OCI-LY3 (cell line): ENCODE data around the gene SLC12A8.
A peak's percentile ranks its signal among the peaks of the same experiment; 100 is the strongest.

Experiments
- H2AFZ ChIP-seq: fragments of 200-600, 300-600 bp; shearing (Covaris generic); 2 replicates; pipeline ENCODE4 v1.6.0; 2014; ENCODE audit warnings: antibody characterized with exemption, low read depth, low read length
- H3K27ac ChIP-seq: fragments of 200-600, 300-600 bp; sonication (generic); 2 replicates; pipeline ENCODE4 v1.5.1; 2014; ENCODE audit warnings: mild to moderate bottlenecking, low read length, moderate library complexity, mixed read lengths
- H3K27me3 ChIP-seq: fragments of 200-600, 300-600 bp; sonication (generic); 2 replicates; pipeline ENCODE4 v1.6.1; 2014; ENCODE audit warnings: low read depth, low read length, mixed read lengths
- H3K36me3 ChIP-seq: fragments of 200-600, 300-600 bp; sonication (generic); replicated peaks from 2 replicates; pipeline ENCODE3; 2014; ENCODE audit warnings: low read depth, low read length, mixed read lengths
- H3K4me1 ChIP-seq: fragments of 300-600, 200-600 bp; sonication (generic); 2 replicates; pipeline ENCODE4 v1.6.1; 2014; ENCODE audit warnings: low read length, mixed read lengths
- H3K4me2 ChIP-seq: fragments of 200-600, 300-600 bp; sonication (generic); 2 replicates; pipeline ENCODE4 v1.6.1; 2014; ENCODE audit warnings: low read length, mixed read lengths
- H3K4me3 ChIP-seq: fragments of 300-600, 200-600 bp; sonication (generic); 2 replicates; pipeline ENCODE4 v1.5.1; 2014; ENCODE audit warnings: antibody characterized with exemption, mild to moderate bottlenecking, low read length, moderate library complexity
- H3K79me2 ChIP-seq: fragments of 300-600, 200-600 bp; shearing (Covaris generic); 2 replicates; pipeline ENCODE4 v1.6.1; 2014; ENCODE audit warnings: mild to moderate bottlenecking, low read length, mixed read lengths
- H3K9ac ChIP-seq: fragments of 300-600, 200-600 bp; shearing (Covaris generic); 2 replicates; pipeline ENCODE4 v1.6.0; 2014; ENCODE audit warnings: mild to moderate bottlenecking, low read length, moderate library complexity
- H3K9me3 ChIP-seq: fragments of 200-600, 300-600 bp; shearing (Covaris generic); 2 replicates; pipeline ENCODE4 v1.6.1; 2014; ENCODE audit warnings: low read length, mixed read lengths; ENCODE audit not compliant: insufficient read depth
- H4K20me1 ChIP-seq: fragments of 200-600, 300-600 bp; sonication (generic); 2 replicates; pipeline ENCODE4 v1.6.1; 2016; ENCODE audit warnings: low read length, mixed read lengths; ENCODE audit not compliant: insufficient read depth
- EZH2phosphoT487 ChIP-seq: fragments of 200-600 bp; shearing (Covaris generic); IDR thresholded peaks from 2 replicates; pipeline ENCODE4 v1.6.1; 2018; ENCODE audit warnings: antibody characterized with exemption, mixed run types, low read depth
- TF ChIP-seq, protein P1 (sequence below): fragments of 200-600, 300-600 bp; sonication (generic); IDR thresholded peaks from 2 replicates; pipeline ENCODE4 v1.5.1; 2014; ENCODE audit warnings: antibody characterized with exemption, low read length, low read depth

SLC12A8 gene

DNA sequence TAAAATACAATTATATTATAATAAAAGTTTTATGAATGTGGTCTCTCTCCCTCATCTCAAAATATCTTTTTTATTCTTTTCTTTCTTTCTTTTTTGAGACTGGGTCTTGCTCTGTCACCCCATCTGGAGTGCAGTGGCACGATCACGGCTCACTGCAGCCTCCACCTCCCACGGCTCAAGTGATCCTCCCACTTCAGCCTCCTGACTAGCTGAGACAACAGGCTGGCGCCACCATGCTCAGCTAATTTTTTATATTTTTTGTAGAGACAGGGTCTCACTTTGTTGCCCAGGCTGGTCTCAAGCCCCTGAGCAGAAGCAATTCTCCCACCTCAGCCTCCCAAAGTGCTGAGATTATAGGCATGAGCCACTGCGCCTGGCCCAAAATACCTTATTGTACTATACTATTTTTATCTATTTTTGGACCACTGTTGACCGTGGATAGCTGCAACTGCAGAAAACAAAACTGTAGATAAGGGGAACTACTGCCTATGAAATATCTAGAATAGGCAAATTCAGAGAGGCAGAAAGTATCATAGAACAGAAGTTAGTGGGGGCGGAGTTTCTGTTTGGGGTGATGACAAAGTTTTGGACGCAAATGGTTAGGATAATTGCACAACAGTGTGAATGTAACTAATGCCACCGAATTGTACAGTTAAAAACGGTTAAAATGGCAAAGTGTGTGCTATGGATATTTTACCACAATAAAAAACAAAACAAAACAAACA lies 66.6 kb downstream of the SLC12A8 start:
- peaks cover 63% of the 10 kb centered on the region for H3K27me3 ChIP-seq
- peaks cover 6% of the 10 kb centered on the region; the same call in 1 of the 2 replicates for H4K20me1 ChIP-seq
- H3K4me3 ChIP-seq = peak overlapping the region; percentile 11; the same call in 1 of the 2 replicates
- H3K79me2 ChIP-seq = no peaks in the 10 kb centered on the region
- H2AFZ ChIP-seq = no peak overlapping the region
- H3K9me3 ChIP-seq = no peaks in the 10 kb centered on the region
- H3K36me3 ChIP-seq = no peaks in the 10 kb centered on the region
- peak overlapping the region; percentile 53 for H3K4me2 ChIP-seq
- no peak overlapping the region for H3K9ac ChIP-seq
- H3K27ac ChIP-seq = no peak overlapping the region
- peaks cover 67% of the 10 kb centered on the region for H3K4me1 ChIP-seq
- TF ChIP-seq, protein P1, sequence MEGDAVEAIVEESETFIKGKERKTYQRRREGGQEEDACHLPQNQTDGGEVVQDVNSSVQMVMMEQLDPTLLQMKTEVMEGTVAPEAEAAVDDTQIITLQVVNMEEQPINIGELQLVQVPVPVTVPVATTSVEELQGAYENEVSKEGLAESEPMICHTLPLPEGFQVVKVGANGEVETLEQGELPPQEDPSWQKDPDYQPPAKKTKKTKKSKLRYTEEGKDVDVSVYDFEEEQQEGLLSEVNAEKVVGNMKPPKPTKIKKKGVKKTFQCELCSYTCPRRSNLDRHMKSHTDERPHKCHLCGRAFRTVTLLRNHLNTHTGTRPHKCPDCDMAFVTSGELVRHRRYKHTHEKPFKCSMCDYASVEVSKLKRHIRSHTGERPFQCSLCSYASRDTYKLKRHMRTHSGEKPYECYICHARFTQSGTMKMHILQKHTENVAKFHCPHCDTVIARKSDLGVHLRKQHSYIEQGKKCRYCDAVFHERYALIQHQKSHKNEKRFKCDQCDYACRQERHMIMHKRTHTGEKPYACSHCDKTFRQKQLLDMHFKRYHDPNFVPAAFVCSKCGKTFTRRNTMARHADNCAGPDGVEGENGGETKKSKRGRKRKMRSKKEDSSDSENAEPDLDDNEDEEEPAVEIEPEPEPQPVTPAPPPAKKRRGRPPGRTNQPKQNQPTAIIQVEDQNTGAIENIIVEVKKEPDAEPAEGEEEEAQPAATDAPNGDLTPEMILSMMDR = no peak
- no peak for TF ChIP-seq EZH2phosphoT487

DNA sequence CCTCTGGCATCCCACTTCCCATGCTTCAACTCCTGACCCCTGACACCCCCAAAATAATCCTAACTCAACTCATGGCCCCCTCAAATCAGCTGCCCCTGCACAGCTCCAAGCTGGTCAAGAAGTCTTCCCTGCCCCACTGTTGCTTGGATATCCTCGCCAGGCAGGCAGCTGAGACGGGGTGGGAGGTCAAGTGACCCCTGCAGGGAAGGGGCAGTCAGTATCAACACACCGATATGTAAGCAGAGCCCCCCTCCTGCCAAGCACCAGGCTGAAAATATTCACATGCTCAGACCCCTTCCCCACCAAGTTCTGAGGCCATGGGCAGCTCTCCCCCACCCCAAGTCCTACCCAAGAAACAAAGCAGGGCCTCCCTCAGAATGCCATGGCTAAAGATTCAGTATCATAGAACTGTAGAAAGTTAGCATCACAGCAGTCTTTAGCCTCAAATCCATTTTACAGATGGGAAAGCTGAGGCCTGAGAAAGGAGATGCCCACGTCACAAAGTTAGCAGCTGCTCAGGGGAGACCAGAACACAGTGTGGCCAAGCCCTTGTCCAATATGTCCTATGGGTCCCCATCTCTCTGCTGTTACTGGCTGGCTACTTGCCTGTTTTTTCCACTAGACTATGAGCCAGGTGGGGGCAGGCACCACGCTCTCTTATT lies 67.8 kb downstream of the SLC12A8 start:
- Histone ChIP-seq H3K9ac (no peak overlapping the region), H3K27me3 (peaks cover 74% of the 10 kb centered on the region), H4K20me1 (peaks cover 6% of the 10 kb centered on the region; the same call in 1 of the 2 replicates), H3K27ac (no peak overlapping the region), H3K9me3 (no peaks in the 10 kb centered on the region), H3K79me2 (no peaks in the 10 kb centered on the region), H3K4me3 (no peak overlapping the region), H2AFZ (no peak overlapping the region), H3K4me1 (peaks cover 63% of the 10 kb centered on the region), H3K36me3 (no peaks in the 10 kb centered on the region), H3K4me2 (no peak overlapping the region)
- TF ChIP-seq, protein P1 = no peak
- TF ChIP-seq EZH2phosphoT487 = no peak

DNA sequence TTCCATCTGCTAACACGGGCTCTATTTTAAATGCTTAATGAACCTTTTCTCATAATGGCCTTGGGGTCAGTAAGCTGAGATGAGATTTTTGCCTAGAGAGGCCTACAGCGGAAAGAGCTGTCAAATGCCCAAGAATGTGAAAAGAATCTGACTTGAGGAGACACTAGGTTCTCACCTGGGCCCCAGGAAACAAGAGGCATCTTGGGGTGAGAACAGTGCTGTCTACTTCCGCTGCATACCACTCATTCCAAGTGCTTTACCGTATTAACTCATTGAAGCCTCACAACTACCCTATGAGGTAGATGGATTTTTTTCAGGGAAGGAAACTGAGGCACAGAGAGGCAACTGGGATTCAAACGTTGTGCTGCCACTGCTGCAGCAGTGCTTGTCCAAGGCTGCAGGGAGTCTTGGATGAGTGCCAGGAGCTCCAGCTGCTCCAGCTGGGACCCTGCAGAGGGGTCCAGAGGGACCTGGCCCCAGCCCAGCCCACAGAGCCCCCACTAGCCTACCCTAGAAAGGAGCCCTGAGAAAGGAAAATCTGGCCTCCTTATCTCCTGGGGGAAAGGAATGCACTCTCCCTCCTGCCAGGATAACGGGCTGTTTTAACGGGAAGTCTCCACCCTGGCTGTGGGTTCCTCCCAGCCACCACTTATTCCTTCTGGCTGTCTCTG lies 68.4 kb downstream of the SLC12A8 start:
- H3K4me1 ChIP-seq = peaks cover 61% of the 10 kb centered on the region

More for the DNA sequence above, 68.4 kb downstream of the SLC12A8 start:
- H3K79me2 ChIP-seq = no peaks in the 10 kb centered on the region
- no peaks in the 10 kb centered on the region for H3K9me3 ChIP-seq
- H3K4me2 ChIP-seq = no peak overlapping the region
- H3K27me3 ChIP-seq = peaks cover 76% of the 10 kb centered on the region
- H3K27ac ChIP-seq = no peak overlapping the region
- TF ChIP-seq EZH2phosphoT487 = no peak
- TF ChIP-seq, protein P1 = no peak
- no peak overlapping the region for H3K4me3 ChIP-seq
- H2AFZ ChIP-seq = no peak overlapping the region
- no peak overlapping the region for H3K9ac ChIP-seq
- H4K20me1 ChIP-seq = peaks cover 6% of the 10 kb centered on the region; the same call in 1 of the 2 replicates
- H3K36me3 ChIP-seq = no peaks in the 10 kb centered on the region
